NB4 (cell line): ENCODE data around the gene COX8A.
"Not testable (repeated sequence)": the region's sequence is repeated elsewhere in the genome, so short reads cannot be mapped to it uniquely, and the experiment has no call there.

ENCODE experiments used
- DNase-seq: peaks from one replicate; pipeline ENCODE4 v3.0.0; 2010; ENCODE audit warnings: low read depth
- H3K4me3 ChIP-seq: one replicate; pipeline ENCODE4 v1.5.1; 2011; ENCODE audit warnings: mild to moderate bottlenecking, low read depth, low read length, moderate library complexity
- CTCF ChIP-seq: IDR thresholded peaks from one replicate; pipeline ENCODE4 v1.5.1; 2012; ENCODE audit warnings: low read depth, low read length
- MAX ChIP-seq: IDR thresholded peaks from 2 replicates; pipeline ENCODE4 v1.6.1; 2011; ENCODE audit warnings: low read depth, low read length
- MYC ChIP-seq: IDR thresholded peaks from 2 replicates; pipeline ENCODE4 v1.6.1; 2011; ENCODE audit warnings: low read depth, low read length
- POLR2A ChIP-seq: IDR thresholded peaks from 2 replicates; pipeline ENCODE4 v1.6.1; 2011; ENCODE audit warnings: mild to moderate bottlenecking; ENCODE audit not compliant: insufficient read length; ENCODE audit errors: extremely low read depth

The COX8A gene

GRCh38 chr11:63958008-63958407, 16.4 kb upstream of the COX8A start:
- DNase-seq = no peak
- TF ChIP-seq MYC (no peak), CTCF (no peak), MAX (no peak), POLR2A (no peak)

GRCh38 chr11:63961608-63962412, 12.6 kb upstream of the COX8A start:
- TF ChIP-seq POLR2A = no peak
- TF ChIP-seq MAX = peak; percentile 86
- peak; percentile 74 for TF ChIP-seq MYC
- TF ChIP-seq CTCF = no peak
- peak; percentile 93 for DNase-seq
- no peak overlapping the region for H3K4me3 ChIP-seq

More at GRCh38 chr11:63958008-63958407, 16.4 kb upstream of the COX8A start:
- no peak overlapping the region for H3K4me3 ChIP-seq

- not testable (repeated sequence) for DNase-seq, H3K4me3 ChIP-seq
Observed at GRCh38 chr11:63963895-63964294, 10.5 kb upstream of the COX8A start.

- no peak for DNase-seq
- H3K4me3 ChIP-seq = no peak overlapping the region
- TF ChIP-seq CTCF (no peak), POLR2A (no peak), MYC (no peak), MAX (no peak)
Observed at GRCh38 chr11:63966444-63966843, 8.0 kb upstream of the COX8A start.

GRCh38 chr11:63969461-63969860, 5.0 kb upstream of the COX8A start:
- no peak overlapping the region for H3K4me3 ChIP-seq
- TF ChIP-seq MYC (no peak), MAX (no peak), CTCF (no peak), POLR2A (no peak)

GRCh38 chr11:63970902-63971301, 3.5 kb upstream of the COX8A start:
- H3K4me3 ChIP-seq = no peak overlapping the region
- peak; percentile 51 for DNase-seq
- no peak for TF ChIP-seq POLR2A
- TF ChIP-seq MAX = peak; percentile 63; the same call in 1 of the 2 replicates

More at GRCh38 chr11:63969461-63969860, 5.0 kb upstream of the COX8A start:
- DNase-seq = no peak

- not testable (repeated sequence) for DNase-seq, H3K4me3 ChIP-seq
Observed at GRCh38 chr11:63973912-63974258, 535 bp upstream of the COX8A start.
